ENCODE measurements around the gene IGFL1. TPM values are rescaled to one million over a fixed set of nuclear protein-coding genes. Genes with fewer than 3 reads are reported as not detected.
"Not testable (repeated sequence)": the region's sequence is repeated elsewhere in the genome, so short reads cannot be mapped to it uniquely, and the experiment has no call there.

IGFL1 gene
- polyA plus RNA-seq, 2 of the 4 experiments (the other 2 are of a cell fraction) = 0.88 to 1.9 TPM

DNA sequence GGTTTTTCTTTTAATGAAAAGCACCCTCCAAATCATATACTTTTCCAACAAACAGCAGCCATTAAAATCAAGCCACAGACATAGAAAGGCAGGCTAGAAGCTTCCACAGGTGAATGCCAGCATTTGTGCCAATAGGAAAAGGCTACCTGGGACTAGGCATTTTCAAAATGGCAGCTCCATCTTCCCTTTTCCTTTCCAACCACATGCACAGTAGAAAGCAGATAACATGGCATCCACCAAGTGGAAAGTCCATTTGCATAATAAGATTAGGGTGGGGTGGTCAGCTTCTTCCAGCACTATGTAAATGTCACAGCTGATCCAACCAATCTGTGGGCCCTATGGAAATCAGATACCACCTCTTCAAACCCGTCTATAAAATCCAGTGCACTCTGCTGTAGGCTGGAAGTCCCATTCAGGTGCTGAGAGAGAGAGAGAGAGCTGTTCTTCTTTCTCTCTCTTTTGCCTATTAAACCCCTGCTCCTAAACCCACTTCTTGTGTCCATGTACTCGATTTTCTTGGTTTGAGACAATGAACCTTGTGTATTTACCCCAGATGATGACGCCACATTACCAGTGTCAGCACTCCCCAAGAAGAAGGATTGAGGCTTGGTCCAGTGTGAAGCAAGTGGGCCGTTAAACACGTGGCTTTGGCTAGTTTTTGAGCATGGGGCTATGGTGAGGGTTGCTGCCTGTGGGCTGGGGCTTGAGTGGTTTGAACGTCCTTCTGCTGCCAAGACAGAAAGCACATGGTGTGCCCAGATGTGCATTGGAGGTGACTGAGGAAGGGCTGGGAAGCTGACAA, 24.2 kb upstream of the IGFL1 start:
- TF ChIP-seq SMC3 (IDR thresholded peaks at IDR 0.05) = no peak
- no peak for TF ChIP-seq FOXS1 (CRISPR knock-in tag; IDR thresholded peaks at IDR 0.05)
- no peak for TF ChIP-seq KDM1A (IDR thresholded peaks at IDR 0.05; ENCODE audit: low read depth)
- no peak for TF ChIP-seq TP53 (CRISPR knock-in tag; IDR thresholded peaks at IDR 0.05)
- H3K4me1 ChIP-seq = peaks cover 83% of the 10 kb centered on the region
- DNase-seq (ENCODE audit: low read depth in 1 of 2, low spot score in 1 of 2) (no peak), FAIRE-seq (no peak), ATAC-seq (no peak)
- peak overlapping the region; percentile 21; the same call in 2 of the 3 replicates for H3K4me2 ChIP-seq
- peak overlapping the region; percentile 64 to 80 for H3K27ac ChIP-seq
- WGBS (ENCODE audit: missing lambda C conversion rate) = 65% methylated on average over 6 of the region's 6 CpGs
- POLR2A ChIA-PET = no interaction called here
- H3K9me3 ChIP-seq = peaks cover 8% of the 10 kb centered on the region; the same call in 2 of the 3 replicates
- CTCF ChIA-PET = interaction anchor here (1.0 to 9.2 kb wide), 14 partner anchors 11 to 190 kb away, joined by 3 to 63 read pairs (median 5); no protein-coding TSS in a partner anchor
- H3K4me3 ChIP-seq = no peak overlapping the region

- DNase-seq (ENCODE audit: low read depth in 1 of 2, low spot score in 1 of 2) = peak in 1 of 2 experiments; percentile 51
- peak; percentile 19 to 20; a peak in 3 of 6 replicates for ATAC-seq
- Histone ChIP-seq H3K4me1 (peaks cover 83% of the 10 kb centered on the region), H3K4me3 (no peak overlapping the region), H3K4me2 (peak overlapping the region; percentile 21), H3K27ac (peak overlapping the region; percentile 64 to 80), H3K9me3 (peaks cover 8% of the 10 kb centered on the region; the same call in 2 of the 3 replicates)
- ChIA-PET POLR2A (no interaction called here), CTCF (interaction anchor here (1.0 to 9.2 kb wide), 13 partner anchors 11 to 189 kb away, joined by 3 to 63 read pairs (median 5); no protein-coding TSS in a partner anchor)
- 56% methylated on average over 5 of the region's 5 CpGs for WGBS (ENCODE audit: missing lambda C conversion rate)
- FAIRE-seq = no peak
- peak in 1 of 2 experiments; percentile 36; a peak in 1 of 5 replicates for TF ChIP-seq JUN (IDR thresholded peaks at IDR 0.05)
- no peak for TF ChIP-seq RNF2 (IDR thresholded peaks at IDR 0.05; ENCODE audit: borderline replicate concordance, low read depth)
Measured at GRCh38 chr19:46206176-46206575, 23.4 kb upstream of the IGFL1 start.

GRCh38 chr19:46206682-46207081, 22.9 kb upstream of the IGFL1 start:
- WGBS (ENCODE audit: missing lambda C conversion rate) = 74% methylated on average over 3 of the region's 3 CpGs

DNA sequence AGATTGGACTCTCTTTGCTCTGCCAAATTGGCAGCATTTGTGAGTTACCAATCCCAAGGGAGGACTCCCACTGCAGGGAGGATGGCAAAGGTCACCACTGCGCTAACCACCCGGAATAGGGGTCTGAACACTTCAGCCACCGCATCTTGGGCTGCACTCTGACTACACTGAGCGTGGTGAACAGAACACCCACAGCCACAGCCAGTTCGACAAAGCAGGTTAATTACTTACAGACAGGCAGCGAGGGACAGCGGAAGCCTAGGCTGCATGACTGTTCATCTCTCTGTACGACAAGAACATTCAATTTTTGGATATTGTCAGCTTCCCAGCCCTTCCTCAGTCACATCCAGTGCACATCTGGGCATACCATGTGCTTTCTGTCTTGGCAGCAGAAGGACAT, 21.7 kb upstream of the IGFL1 start:
- 86% methylated on average over 5 of the region's 8 CpGs for WGBS (ENCODE audit: missing lambda C conversion rate)
- ChIA-PET CTCF (interaction anchor here (0.9 to 9.2 kb wide), 7 partner anchors 13 to 131 kb away, joined by 3 to 63 read pairs (median 5); no protein-coding TSS in a partner anchor), POLR2A (interaction anchor here (0.7 kb wide), 1 partner anchor 13 kb away, joined by 3 read pairs; no protein-coding TSS in a partner anchor)
- FAIRE-seq = peak; percentile 98
- not testable (repeated sequence) for H3K9me3 ChIP-seq; DNase-seq (ENCODE audit: low read depth in 1 of 2, low spot score in 1 of 2); H3K4me2 ChIP-seq; H3K4me3 ChIP-seq
- peaks cover 83% of the 10 kb centered on the region for H3K4me1 ChIP-seq
- H3K27ac ChIP-seq = peak overlapping the region; percentile 71 to 80; a peak in 5 of 6 replicates
- peak in 1 of 2 experiments; percentile 33; a peak in 1 of 6 replicates for ATAC-seq

More at GRCh38 chr19:46206682-46207081, 22.9 kb upstream of the IGFL1 start:
- CTCF ChIA-PET = interaction anchor here (1.0 to 9.2 kb wide), 12 partner anchors 12 to 130 kb away, joined by 3 to 63 read pairs (median 6); no protein-coding TSS in a partner anchor
- Histone ChIP-seq H3K4me3 (no peak overlapping the region), H3K9me3 (peaks cover 8% of the 10 kb centered on the region; the same call in 2 of the 3 replicates), H3K27ac (peak overlapping the region; percentile 64 to 80), H3K4me2 (peak overlapping the region; percentile 21), H3K4me1 (peaks cover 83% of the 10 kb centered on the region)
- POLR2A ChIA-PET = no interaction called here
- no peak for DNase-seq (ENCODE audit: low read depth in 1 of 2, low spot score in 1 of 2)
- TF ChIP-seq HES2 (IDR thresholded peaks at IDR 0.05) = no peak
- no peak for TF ChIP-seq ZSCAN20 (CRISPR knock-in tag; IDR thresholded peaks at IDR 0.05)
- TF ChIP-seq BHLHE40 (IDR thresholded peaks at IDR 0.05; ENCODE audit: low read depth, low read length) = no peak
- FAIRE-seq = no peak
- ATAC-seq = no peak

- DNase-seq (ENCODE audit: low read depth in 1 of 2, low spot score in 1 of 2) = no peak
- Histone ChIP-seq H3K4me1 (peaks cover 79% of the 10 kb centered on the region), H3K9me3 (peaks cover 5% of the 10 kb centered on the region; the same call in 2 of the 3 replicates), H3K27ac (peak overlapping the region; percentile 71 to 80; a peak in 5 of 6 replicates), H3K4me3 (no peak overlapping the region), H3K4me2 (peak overlapping the region; percentile 79)
- ATAC-seq = no peak
- POLR2A ChIA-PET = interaction anchor here (1.0 kb wide), 1 partner anchor 13 kb away, joined by 3 read pairs; no protein-coding TSS in a partner anchor
- TF ChIP-seq EHMT2 (IDR thresholded peaks at IDR 0.05; ENCODE audit: low read depth) (no peak), NPAS2 (CRISPR knock-in tag; IDR thresholded peaks at IDR 0.05; ENCODE audit: borderline replicate concordance) (no peak), GATA3 (IDR thresholded peaks at IDR 0.05; ENCODE audit: borderline replicate concordance) (no peak), ZC3H11A (IDR thresholded peaks at IDR 0.05) (no peak), KDM5A (IDR thresholded peaks at IDR 0.05) (no peak), PHF8 (IDR thresholded peaks at IDR 0.05; ENCODE audit: borderline replicate concordance, low read depth) (no peak), NFE2L2 (conservative IDR thresholded peaks at IDR 0.05; ENCODE audit: low read length) (no peak), MAFK (IDR thresholded peaks at IDR 0.05; ENCODE audit: partially characterized antibody) (no peak), SREBF2 (IDR thresholded peaks at IDR 0.05) (no peak), MAX (IDR thresholded peaks at IDR 0.05) (no peak), HOXB13 (CRISPR knock-in tag; IDR thresholded peaks at IDR 0.05; ENCODE audit: low read depth) (no peak), SMC3 (IDR thresholded peaks at IDR 0.05) (no peak), EP300 (IDR thresholded peaks at IDR 0.05) (no peak)
- TF ChIP-seq, protein P1, sequence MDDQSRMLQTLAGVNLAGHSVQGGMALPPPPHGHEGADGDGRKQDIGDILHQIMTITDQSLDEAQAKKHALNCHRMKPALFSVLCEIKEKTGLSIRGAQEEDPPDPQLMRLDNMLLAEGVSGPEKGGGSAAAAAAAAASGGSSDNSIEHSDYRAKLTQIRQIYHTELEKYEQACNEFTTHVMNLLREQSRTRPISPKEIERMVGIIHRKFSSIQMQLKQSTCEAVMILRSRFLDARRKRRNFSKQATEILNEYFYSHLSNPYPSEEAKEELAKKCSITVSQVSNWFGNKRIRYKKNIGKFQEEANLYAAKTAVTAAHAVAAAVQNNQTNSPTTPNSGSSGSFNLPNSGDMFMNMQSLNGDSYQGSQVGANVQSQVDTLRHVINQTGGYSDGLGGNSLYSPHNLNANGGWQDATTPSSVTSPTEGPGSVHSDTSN (IDR thresholded peaks at IDR 0.05) = no peak
- TF ChIP-seq, protein P2, sequence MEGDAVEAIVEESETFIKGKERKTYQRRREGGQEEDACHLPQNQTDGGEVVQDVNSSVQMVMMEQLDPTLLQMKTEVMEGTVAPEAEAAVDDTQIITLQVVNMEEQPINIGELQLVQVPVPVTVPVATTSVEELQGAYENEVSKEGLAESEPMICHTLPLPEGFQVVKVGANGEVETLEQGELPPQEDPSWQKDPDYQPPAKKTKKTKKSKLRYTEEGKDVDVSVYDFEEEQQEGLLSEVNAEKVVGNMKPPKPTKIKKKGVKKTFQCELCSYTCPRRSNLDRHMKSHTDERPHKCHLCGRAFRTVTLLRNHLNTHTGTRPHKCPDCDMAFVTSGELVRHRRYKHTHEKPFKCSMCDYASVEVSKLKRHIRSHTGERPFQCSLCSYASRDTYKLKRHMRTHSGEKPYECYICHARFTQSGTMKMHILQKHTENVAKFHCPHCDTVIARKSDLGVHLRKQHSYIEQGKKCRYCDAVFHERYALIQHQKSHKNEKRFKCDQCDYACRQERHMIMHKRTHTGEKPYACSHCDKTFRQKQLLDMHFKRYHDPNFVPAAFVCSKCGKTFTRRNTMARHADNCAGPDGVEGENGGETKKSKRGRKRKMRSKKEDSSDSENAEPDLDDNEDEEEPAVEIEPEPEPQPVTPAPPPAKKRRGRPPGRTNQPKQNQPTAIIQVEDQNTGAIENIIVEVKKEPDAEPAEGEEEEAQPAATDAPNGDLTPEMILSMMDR (IDR thresholded peaks at IDR 0.05) = no peak
- FAIRE-seq = no peak
- CTCF ChIA-PET = interaction anchor here (0.9 to 9.2 kb wide), 5 partner anchors 14 to 180 kb away, joined by 3 to 63 read pairs (median 3); no protein-coding TSS in a partner anchor
- WGBS (ENCODE audit: missing lambda C conversion rate) = 59% methylated on average over 3 of the region's 3 CpGs
Measured at GRCh38 chr19:46209051-46209450, 20.5 kb upstream of the IGFL1 start.

All from A549 (cell line).